NCI-H510A treated with DMSO at 0.1 percent for 48 hours (cell line): Measurements from ENCODE around the gene ALK.

Source experiments
- DNase-seq: peaks from one replicate; lab custom pipeline; 2025; lab: John Stamatoyannopoulos, UW

The ALK gene

GRCh38 chr2:29706171-29706720, 215.1 kb downstream of the ALK start:
- no peak for DNase-seq

- no peak for DNase-seq
Observed at GRCh38 chr2:29705616-29706015, 215.8 kb downstream of the ALK start.

- DNase-seq = no peak
Observed at GRCh38 chr2:29703336-29703735, 218.1 kb downstream of the ALK start.

GRCh38 chr2:29702276-29702675, 219.1 kb downstream of the ALK start:
- DNase-seq = no peak

GRCh38 chr2:29700560-29700959, 220.8 kb downstream of the ALK start:
- no peak for DNase-seq

- no peak for DNase-seq
Observed at GRCh38 chr2:29699045-29699444, 222.3 kb downstream of the ALK start.

- no peak for DNase-seq
Observed at GRCh38 chr2:29698216-29698615, 223.2 kb downstream of the ALK start.

GRCh38 chr2:29697715-29698114, 223.7 kb downstream of the ALK start:
- no peak for DNase-seq

- no peak for DNase-seq
Observed at GRCh38 chr2:29697181-29697580, 224.2 kb downstream of the ALK start.

GRCh38 chr2:29694741-29695140, 226.6 kb downstream of the ALK start:
- DNase-seq = no peak

- DNase-seq = no peak
Observed at GRCh38 chr2:29691391-29691950, 229.9 kb downstream of the ALK start.

GRCh38 chr2:29689666-29690065, 231.7 kb downstream of the ALK start:
- no peak for DNase-seq

GRCh38 chr2:29688429-29688828, 233.0 kb downstream of the ALK start:
- DNase-seq = no peak

GRCh38 chr2:29687121-29687520, 234.3 kb downstream of the ALK start:
- no peak for DNase-seq

- DNase-seq = no peak
Observed at GRCh38 chr2:29676886-29677453, 244.4 kb downstream of the ALK start.

GRCh38 chr2:29664578-29664977, 256.8 kb downstream of the ALK start:
- DNase-seq = no peak

GRCh38 chr2:29663268-29663667, 258.1 kb downstream of the ALK start:
- DNase-seq = no peak

GRCh38 chr2:29662861-29663260, 258.5 kb downstream of the ALK start:
- no peak for DNase-seq

- DNase-seq = no peak
Observed at GRCh38 chr2:29660201-29660600, 261.2 kb downstream of the ALK start.

- DNase-seq = no peak
Observed at GRCh38 chr2:29659178-29659577, 262.2 kb downstream of the ALK start.

GRCh38 chr2:29657674-29658073, 263.7 kb downstream of the ALK start:
- no peak for DNase-seq

GRCh38 chr2:29655391-29656086, 265.8 kb downstream of the ALK start:
- no peak for DNase-seq

GRCh38 chr2:29650631-29651097, 270.7 kb downstream of the ALK start:
- DNase-seq = no peak
